HFFc6 (cell line): Measurements from ENCODE around the gene LMO1. TPM values are rescaled to one million over a fixed set of nuclear protein-coding genes. Genes with fewer than 3 reads are reported as not detected.
A peak's percentile ranks its signal among the peaks of the same experiment; 100 is the strongest.

Experiments used
- DNase-seq: peaks from one replicate; pipeline ENCODE4 v3.0.0-alpha.2; 2018
- H3K27ac Mint-ChIP-seq: 2 replicates; pipeline ENCODE4 v1.8.0; 2020; ENCODE audit warnings: mild to moderate bottlenecking, mixed read lengths
- H3K27me3 Mint-ChIP-seq: 2 replicates; pipeline ENCODE4 v1.8.0; 2021; ENCODE audit warnings: mild to moderate bottlenecking, moderate library complexity, mixed read lengths; ENCODE audit not compliant: insufficient read depth
- H3K36me3 Mint-ChIP-seq: 2 replicates; pipeline ENCODE4 v1.8.0; 2021; ENCODE audit warnings: low read depth, mixed read lengths
- H3K4me1 Mint-ChIP-seq: 2 replicates; pipeline ENCODE4 v1.8.0; 2020; ENCODE audit warnings: low read depth, mixed read lengths
- H3K4me3 Mint-ChIP-seq: 2 replicates; pipeline ENCODE4 v1.8.0; 2020; ENCODE audit warnings: mild to moderate bottlenecking, moderate library complexity, mixed read lengths
- H3K9me3 Mint-ChIP-seq: 2 replicates; pipeline ENCODE4 v1.8.0; 2020; ENCODE audit warnings: mild to moderate bottlenecking, mixed read lengths
- total RNA-seq, 6 experiments: library from RNA; stranded (reverse); fragmentation: NEBNext Ultra II Directional; extraction: Animal tissue kit (Norgen Biotek cat#: 25700); gene quantifications; 2 replicates in 1 of 6; 3 replicates in 5 of 6; pipeline ENCODE4 v1.2.3, GENCODE V29; 2021
- TF ChIP-seq, protein P1 (sequence below): fragments of 200-600 bp; sonication (generic); IDR thresholded peaks from 2 replicates; pipeline ENCODE4 v1.5.0; 2021; ENCODE audit warnings: antibody characterized with exemption, mild to moderate bottlenecking

The LMO1 gene
- total RNA-seq, 6 experiments from 2014 or later, result not detected

DNA sequence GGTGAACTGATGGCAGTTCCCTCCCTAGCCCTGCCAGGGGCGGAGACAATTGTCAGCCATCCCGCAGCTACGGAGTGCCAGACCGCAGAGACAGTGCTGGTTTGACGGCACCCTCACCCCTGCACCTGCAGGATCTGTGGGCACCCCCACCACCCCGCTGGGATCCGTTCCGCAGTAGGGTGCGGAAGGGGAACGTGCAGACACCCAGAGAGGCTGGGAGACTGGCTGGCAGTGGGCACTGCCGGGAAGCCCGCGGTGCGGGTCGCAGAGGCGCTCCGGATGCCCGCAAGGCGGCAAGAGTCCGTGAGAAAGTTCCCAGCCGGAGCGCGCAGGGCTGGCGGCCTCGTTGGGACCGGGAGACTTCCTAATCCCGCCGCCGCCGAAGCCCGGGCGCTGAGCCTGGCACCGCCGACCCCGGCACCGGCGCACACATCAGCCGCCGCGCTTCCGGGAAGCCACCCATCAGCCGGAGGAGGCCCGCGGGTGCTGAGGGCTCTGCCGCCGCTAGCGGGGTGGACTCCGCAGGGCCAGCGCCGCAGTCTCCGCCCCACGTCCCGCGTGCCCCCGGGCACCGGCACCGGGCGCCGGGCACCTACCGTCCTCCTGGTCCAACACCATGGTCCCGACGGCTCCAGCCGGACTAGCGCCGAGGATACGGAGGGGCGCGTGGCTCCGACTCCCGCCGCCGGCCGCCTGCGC lies 4.3 kb upstream of the LMO1 start:
- Mint-ChIP-seq H3K36me3 (no peaks in the 10 kb centered on the region), H3K4me3 (no peak overlapping the region), H3K4me1 (peaks cover 10% of the 10 kb centered on the region), H3K9me3 (no peaks in the 10 kb centered on the region), H3K27me3 (peaks cover 47% of the 10 kb centered on the region), H3K27ac (no peak overlapping the region)
- TF ChIP-seq, protein P1, sequence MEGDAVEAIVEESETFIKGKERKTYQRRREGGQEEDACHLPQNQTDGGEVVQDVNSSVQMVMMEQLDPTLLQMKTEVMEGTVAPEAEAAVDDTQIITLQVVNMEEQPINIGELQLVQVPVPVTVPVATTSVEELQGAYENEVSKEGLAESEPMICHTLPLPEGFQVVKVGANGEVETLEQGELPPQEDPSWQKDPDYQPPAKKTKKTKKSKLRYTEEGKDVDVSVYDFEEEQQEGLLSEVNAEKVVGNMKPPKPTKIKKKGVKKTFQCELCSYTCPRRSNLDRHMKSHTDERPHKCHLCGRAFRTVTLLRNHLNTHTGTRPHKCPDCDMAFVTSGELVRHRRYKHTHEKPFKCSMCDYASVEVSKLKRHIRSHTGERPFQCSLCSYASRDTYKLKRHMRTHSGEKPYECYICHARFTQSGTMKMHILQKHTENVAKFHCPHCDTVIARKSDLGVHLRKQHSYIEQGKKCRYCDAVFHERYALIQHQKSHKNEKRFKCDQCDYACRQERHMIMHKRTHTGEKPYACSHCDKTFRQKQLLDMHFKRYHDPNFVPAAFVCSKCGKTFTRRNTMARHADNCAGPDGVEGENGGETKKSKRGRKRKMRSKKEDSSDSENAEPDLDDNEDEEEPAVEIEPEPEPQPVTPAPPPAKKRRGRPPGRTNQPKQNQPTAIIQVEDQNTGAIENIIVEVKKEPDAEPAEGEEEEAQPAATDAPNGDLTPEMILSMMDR, result no peak
- DNase-seq, result no peak

DNA sequence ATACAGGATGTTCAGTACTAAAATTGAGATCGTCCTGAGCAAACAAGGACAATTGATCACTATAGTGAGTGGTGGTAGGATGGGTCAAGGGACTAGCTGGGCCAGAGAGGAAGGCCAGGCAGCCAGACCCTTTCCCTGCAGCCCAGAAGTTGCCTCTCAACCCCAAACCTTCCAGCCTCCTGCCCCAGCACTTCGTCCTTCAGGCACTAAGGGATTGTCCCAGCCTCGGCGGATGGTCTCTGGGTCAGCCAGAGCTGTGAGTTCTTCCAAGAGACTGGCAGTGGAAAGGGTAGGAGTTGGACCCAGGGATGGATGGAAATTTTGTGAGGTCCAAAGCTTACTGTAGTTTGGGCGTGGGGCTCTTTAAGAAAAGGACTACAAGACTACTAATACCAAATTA lies 3.6 kb upstream of the LMO1 start:
- no peak overlapping the region for H3K4me3 Mint-ChIP-seq
- H3K9me3 Mint-ChIP-seq, result no peaks in the 10 kb centered on the region
- no peak overlapping the region for H3K27ac Mint-ChIP-seq

DNA sequence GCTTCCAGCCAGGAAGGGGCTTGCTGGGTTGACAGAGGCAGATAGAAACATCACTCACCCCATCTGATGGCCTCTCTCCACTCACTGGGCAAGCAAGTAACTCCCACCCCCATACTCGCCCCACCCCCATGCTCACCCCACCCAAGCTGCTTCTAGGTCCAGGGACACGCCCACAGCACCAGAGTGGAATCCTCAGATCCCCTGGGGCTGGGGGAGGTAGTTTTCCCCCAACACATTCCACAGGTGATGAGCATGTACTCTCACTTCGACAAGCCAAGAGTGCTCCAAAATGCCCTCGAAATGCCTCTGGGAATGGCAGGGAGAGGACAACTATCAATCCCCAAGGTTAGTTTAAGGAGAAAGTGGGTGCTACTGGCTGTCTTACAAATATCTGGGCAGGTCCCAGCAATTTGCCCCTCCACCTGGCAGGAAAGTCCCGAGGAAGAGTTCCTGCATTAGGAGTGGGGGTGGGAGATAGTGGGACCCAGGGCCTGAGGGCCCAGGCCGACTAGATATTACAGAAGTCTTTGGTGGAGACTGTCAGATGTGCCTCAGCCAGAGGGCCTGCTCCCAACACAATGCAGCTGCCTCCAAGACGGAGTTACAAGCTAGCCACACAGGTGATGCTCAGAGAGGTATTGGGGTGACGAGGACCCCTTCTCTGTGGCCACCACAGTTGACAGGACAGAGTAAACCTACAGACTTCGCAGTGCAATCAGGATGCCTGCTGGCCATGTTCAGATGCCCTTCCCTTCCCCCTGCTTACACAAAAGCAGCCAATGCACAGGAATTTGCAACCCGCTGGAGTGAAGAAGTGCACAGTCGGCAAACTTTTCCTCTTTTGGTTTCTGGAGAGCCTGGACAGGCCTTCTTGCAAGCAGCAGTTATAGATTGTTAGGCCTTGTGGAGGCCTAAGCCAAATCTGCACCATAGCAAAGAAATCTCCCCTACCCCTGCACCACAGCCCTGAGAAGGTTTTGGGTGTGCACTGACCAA lies 2.9 kb upstream of the LMO1 start:
- no peaks in the 10 kb centered on the region for H3K36me3 Mint-ChIP-seq
- peaks cover 59% of the 10 kb centered on the region for H3K27me3 Mint-ChIP-seq
- DNase-seq, result no peak
- H3K4me1 Mint-ChIP-seq, result peaks cover 10% of the 10 kb centered on the region
- H3K9me3 Mint-ChIP-seq, result no peaks in the 10 kb centered on the region
- H3K27ac Mint-ChIP-seq, result no peak overlapping the region
- TF ChIP-seq, protein P1, result no peak
- no peak overlapping the region for H3K4me3 Mint-ChIP-seq

More for the DNA sequence above, 3.6 kb upstream of the LMO1 start:
- TF ChIP-seq, protein P1, result no peak
- Mint-ChIP-seq H3K36me3 (no peaks in the 10 kb centered on the region), H3K27me3 (peaks cover 52% of the 10 kb centered on the region), H3K4me1 (peaks cover 10% of the 10 kb centered on the region)
- DNase-seq, result no peak

DNA sequence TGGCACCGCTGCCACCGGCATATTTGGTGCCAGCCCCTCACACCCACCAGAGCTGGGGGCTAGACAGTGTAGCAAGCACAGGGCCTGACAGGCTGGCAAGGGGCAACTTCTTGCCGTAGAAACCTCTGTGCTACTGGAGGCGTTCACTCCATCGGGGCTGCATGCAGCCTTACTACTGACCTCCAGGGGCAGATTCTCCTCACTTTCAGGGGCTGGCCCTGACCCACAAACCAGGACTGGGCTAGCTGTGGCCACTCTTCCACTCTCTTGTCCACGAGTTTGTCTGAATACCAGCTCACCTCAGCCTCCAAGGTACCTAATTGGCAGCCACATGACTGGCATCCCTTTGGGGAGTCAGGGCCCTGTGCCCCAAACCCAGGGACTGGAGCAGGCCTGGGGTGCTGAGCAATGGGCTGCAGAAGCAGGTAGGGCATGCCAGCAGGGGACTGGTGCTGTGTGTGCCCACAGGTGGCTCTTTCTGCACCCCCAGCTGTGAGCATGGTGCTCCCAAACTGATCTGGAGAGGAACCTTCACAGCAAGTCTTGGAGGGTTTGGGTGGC lies 2.1 kb upstream of the LMO1 start:
- Mint-ChIP-seq H3K27ac (no peak overlapping the region), H3K4me1 (peaks cover 10% of the 10 kb centered on the region), H3K36me3 (no peaks in the 10 kb centered on the region), H3K9me3 (no peaks in the 10 kb centered on the region), H3K4me3 (no peak overlapping the region), H3K27me3 (peaks cover 64% of the 10 kb centered on the region)
- TF ChIP-seq, protein P1, result peak; percentile 27
- no peak for DNase-seq

DNA sequence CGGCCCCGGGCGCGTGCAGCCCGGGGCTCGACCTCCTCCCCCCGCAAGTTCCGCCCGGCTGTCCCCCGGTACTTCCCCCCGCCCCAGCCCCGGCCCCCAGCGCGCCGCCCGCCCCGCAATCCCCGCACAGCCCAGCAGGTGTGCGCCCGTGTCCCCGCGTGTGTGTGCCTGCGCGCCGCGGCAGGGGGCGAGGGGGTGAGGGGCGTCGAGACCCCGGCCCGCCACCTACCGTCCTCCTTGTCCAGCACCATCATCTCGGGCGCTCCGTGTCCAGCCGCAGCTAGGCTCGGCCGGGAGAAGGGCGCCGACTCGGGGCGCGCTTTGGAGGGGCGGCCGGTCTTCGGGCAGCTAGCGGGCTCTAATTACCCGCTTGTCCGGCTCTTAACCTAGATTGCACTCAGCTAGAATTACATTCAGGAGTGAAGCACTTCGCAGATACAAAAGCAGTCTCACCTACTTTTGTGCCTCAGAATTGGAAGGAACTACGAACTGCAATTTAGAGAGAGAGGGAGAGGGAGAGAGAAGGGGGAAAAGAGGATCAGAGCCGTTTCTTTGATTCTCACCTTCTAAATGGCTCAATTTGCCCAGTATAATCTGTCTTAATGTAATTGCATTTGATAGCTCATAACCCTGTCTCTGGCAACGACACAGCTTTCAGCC lies 439 bp downstream of the LMO1 start:
- peak overlapping the region; percentile 61 for H3K4me3 Mint-ChIP-seq
- peaks cover 19% of the 10 kb centered on the region for H3K4me1 Mint-ChIP-seq
- H3K9me3 Mint-ChIP-seq, result no peaks in the 10 kb centered on the region
- H3K27me3 Mint-ChIP-seq, result peaks cover 61% of the 10 kb centered on the region
- H3K36me3 Mint-ChIP-seq, result no peaks in the 10 kb centered on the region
- no peak overlapping the region for H3K27ac Mint-ChIP-seq
- TF ChIP-seq, protein P1, result no peak
- DNase-seq, result no peak
